Activated T-cell treated with anti-CD3 and anti-CD28 coated beads, Interleukin-2, amount 50 U/mL, for 4 hours (primary cell): ENCODE data around the gene LY6G6F. TPM values are rescaled to one million over a fixed set of nuclear protein-coding genes. Genes with fewer than 3 reads are reported as not detected.

Source experiments
- ATAC-seq, 2 donors: fragments of 200-7000 bp; cut with Tn5 transposase; one replicate each; pipeline ENCODE4 v1.10.0; 2021
- DNase-seq: peaks from one replicate; pipeline ENCODE4 v3.0.0-alpha.2; 2020
- H3K27me3 Mint-ChIP-seq: one replicate; pipeline ENCODE4 v1.8.0; 2021; ENCODE audit warnings: low read depth, mixed read lengths
- H3K36me3 Mint-ChIP-seq: one replicate; pipeline ENCODE4 v1.8.0; 2022; ENCODE audit warnings: mixed read lengths; ENCODE audit not compliant: insufficient read depth
- H3K4me1 Mint-ChIP-seq: one replicate; pipeline ENCODE4 v1.8.0; 2021; ENCODE audit warnings: low read depth, mixed read lengths
- H3K4me3 Mint-ChIP-seq: one replicate; pipeline ENCODE4 v1.8.0; 2021; ENCODE audit warnings: mild to moderate bottlenecking, moderate library complexity, mixed read lengths
- H3K9me3 Mint-ChIP-seq: one replicate; pipeline ENCODE4 v1.8.0; 2021; ENCODE audit warnings: mixed read lengths
- total RNA-seq, 3 donors: library from RNA; stranded (reverse); gene quantifications; one replicate each; pipeline ENCODE4 v1.2.1, GENCODE V29; 2021

The LY6G6F gene, protein sequence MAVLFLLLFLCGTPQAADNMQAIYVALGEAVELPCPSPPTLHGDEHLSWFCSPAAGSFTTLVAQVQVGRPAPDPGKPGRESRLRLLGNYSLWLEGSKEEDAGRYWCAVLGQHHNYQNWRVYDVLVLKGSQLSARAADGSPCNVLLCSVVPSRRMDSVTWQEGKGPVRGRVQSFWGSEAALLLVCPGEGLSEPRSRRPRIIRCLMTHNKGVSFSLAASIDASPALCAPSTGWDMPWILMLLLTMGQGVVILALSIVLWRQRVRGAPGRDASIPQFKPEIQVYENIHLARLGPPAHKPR
- total RNA-seq: not detected

DNA sequence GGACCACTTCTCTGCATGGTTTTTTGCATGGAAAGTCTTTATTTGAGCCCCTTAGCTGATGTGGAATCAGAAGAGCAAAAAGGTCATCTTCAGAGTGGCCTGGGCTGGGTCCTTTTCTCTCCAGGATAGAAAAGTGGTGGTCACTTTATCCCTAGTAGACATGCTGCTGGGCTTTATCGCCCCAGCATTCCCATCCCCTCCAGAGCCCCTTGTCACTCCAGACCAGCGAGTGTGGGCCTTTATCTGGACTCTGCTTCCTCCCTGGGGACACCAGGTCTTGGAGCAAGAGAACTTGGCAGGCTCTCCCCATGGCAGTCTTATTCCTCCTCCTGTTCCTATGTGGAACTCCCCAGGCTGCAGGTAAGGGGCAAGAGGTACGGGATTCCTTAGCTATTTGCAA is at the start of gene LY6G6F:
LY6G6F (plus strand) TSS at position 268 of the 400 bp plus-strand sequence; CDS start at position 309, 41 bp downstream.
- no peak for DNase-seq
- Mint-ChIP-seq H3K9me3 (no peaks in the 10 kb centered on the region), H3K4me1 (peaks cover 20% of the 10 kb centered on the region), H3K36me3 (no peaks in the 10 kb centered on the region), H3K4me3 (no peak within 1 kb of the TSS), H3K27me3 (no peaks in the 10 kb centered on the region)
- ATAC-seq: no peak

DNA sequence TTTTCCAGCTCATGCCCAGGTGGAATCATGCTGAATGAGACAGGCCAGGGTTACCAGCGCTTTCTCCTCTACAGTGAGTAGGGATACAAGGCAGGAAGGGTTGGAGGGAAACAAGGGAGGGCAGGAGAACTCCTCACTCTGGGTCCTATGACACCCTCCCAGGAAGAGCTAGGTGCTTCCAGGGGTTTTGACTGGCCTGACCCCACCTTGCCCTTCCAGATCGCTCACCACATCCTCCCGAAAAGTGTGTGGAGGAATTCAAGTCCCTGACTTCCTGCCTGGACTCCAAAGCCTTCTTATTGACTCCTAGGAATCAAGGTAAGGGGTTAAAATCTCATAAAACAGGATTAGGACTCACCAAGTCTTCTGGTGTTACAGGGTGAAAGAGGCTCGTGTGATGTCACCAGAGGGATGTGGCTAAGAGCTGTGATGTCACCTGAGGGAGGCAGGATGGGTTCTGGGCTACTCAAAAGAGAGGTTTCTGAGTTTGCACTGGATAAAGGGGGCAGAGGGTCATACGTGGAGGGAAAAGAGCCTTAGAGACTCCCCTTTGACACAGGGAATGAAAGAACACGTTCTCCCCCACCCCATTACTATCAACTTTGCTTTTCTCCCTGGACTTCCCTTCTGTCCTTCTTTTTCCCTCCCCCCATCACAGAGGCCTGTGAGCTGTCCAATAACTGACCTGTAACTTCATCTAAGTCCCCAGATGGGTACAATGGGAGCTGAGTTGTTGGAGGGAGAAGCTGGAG is 49.1 kb upstream of the LY6G6F start:
- no peak for ATAC-seq

DNA sequence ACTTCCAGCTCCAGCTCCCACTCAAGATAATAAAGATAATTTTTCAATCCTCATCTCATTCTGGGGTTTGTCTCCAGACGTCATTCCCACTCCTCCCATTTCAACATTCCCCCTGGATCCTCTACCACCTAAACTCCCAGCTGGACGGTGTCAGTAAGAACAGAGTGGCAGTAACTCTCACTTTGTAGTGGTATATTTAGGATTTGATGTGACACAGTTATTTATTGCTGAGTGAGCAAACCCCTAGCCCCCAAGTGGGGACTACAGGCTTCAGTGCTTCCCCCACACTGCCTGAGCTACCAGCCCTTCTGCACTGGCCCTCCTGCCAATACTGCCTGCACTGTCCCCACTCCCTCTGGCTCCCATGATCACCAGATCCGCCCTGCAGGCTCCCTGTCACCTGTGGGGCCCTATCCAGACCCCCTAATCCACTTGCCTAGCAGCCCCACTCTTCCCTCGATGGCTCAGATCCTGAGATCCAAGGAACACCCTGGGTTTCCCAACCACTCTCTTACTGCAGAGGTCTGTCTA is 48.4 kb upstream of the LY6G6F start:
- Mint-ChIP-seq H3K27me3 (no peaks in the 10 kb centered on the region), H3K4me1 (peaks cover 63% of the 10 kb centered on the region), H3K4me3 (peak overlapping the region; percentile 94), H3K9me3 (no peaks in the 10 kb centered on the region), H3K36me3 (peaks cover 14% of the 10 kb centered on the region)
- no peak for DNase-seq
- ATAC-seq: no peak

More for the DNA sequence above, 49.1 kb upstream of the LY6G6F start:
- Mint-ChIP-seq H3K4me1 (peaks cover 64% of the 10 kb centered on the region), H3K36me3 (peaks cover 11% of the 10 kb centered on the region), H3K4me3 (peak overlapping the region; percentile 64), H3K9me3 (no peaks in the 10 kb centered on the region), H3K27me3 (no peaks in the 10 kb centered on the region)
- no peak for DNase-seq

DNA sequence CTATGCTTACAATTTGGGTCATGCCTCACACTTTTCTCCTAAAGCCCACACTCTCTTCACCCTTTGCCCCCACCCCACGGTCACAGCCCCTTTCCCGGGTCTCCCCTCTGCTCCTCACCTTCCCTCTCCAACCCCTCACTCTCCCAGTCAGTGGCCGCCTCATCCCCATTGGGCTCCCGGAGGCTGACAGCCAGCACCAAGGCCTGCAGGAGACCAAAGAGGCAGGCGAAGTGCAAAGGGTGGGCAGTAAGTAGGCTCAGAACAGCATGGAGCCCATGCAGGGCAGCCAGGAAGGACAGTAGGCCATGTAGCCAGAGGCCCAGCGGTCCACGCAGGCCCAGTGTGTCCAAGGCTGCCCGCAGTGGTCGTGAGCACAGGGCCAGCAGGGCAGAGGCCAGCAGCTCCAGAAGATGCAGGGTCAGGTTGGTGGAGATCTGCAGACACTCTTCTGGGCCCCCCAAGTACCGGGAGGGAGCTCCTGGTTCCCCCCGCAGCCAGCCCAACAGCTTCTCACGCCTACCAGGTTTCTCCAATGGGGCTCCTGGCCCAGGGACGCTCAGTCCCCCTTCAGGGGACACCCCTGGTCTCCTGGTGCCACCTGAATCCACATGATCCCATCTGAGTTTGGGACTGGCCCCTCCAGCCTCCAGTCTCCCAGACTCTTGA is 47.5 kb upstream of the LY6G6F start:
- Mint-ChIP-seq H3K4me1 (peaks cover 67% of the 10 kb centered on the region), H3K9me3 (no peaks in the 10 kb centered on the region), H3K27me3 (no peaks in the 10 kb centered on the region), H3K36me3 (peaks cover 23% of the 10 kb centered on the region), H3K4me3 (peak overlapping the region; percentile 94)
- no peak for DNase-seq
- no peak for ATAC-seq

DNA sequence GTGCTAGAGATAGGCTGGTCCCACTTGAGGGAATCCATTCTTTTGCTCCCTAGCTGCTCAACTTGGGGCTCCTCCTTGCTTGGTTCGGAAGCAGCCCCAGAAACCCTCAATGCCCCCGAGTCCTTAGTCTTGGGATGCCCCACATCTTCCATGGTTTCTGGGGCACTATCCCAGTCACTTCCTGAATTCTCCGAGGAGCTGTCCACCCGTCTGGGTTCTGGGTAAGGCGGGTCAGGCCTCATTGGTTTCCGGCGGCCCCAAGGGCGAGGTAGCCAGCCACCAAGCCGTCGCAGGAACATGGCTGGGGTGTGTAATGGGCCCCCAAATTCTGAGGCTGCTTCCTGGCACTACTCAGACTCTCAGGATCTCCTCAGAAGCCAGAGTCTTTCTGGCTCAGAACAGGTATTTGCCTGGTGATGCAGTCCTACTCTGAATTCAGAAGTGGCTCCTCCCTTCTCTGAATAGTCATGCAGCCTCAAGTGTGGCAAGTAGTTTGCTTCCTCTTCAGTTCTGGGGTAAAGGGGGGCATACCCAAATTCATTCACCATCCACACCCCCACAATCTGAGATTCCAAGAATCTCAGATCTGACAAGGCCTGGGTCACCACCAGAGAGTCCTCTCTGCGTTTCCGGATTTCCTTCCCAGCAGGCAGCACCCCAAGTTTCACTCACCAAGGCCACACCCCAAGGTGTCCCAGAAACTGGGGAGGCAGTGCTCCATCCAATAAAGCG is 46.9 kb upstream of the LY6G6F start:
- peaks cover 73% of the 10 kb centered on the region for H3K4me1 Mint-ChIP-seq
- DNase-seq (no peak), ATAC-seq (peak; percentile 57 to 66)
- peaks cover 27% of the 10 kb centered on the region for H3K36me3 Mint-ChIP-seq
- no peaks in the 10 kb centered on the region for H3K9me3 Mint-ChIP-seq
- H3K4me3 Mint-ChIP-seq: peak overlapping the region; percentile 94
- no peaks in the 10 kb centered on the region for H3K27me3 Mint-ChIP-seq

DNA sequence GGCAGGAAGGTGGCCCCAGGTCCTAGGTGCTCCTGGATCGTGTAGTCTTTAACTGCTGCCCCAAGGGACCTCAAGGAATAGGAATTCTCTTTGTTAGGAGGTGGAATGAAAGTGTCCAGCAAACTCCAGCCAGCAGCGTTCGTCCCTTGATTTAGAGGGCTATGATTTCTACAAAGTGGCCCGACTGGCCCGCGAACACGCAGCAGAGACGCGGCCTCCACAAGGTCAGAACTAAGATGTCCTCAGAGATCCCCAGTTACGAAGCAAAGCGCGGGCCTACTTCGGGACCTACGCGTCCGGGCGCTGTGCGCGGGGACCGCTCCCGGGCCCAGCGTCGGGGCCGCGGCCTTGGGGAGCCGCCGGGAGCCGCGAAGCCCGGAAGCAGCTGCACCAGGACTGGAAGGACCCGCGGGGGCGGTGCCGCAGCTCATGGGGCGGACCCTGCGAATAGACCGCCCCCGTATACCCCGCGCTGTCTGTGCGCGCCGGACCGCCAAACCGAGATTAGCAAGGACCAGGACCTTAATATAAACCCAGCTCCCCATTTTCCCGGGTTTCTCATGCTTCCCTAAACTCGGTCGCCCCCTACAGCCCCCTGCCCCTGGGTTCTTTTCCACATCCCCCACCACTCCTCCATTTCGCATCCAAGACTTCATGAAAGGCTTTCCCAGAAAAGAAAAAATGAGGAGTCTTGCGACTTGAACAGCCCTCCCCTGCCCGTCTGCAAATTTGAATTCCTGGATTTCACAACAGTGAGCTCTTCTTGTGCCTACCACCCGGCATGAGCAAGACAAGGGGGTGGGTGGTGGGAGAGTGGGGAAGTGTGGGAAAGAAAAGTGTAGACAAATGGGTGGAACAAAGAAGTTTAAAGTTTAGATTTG is 46.0 kb upstream of the LY6G6F start, which contains the start of gene C6orf47:
C6orf47 (minus strand) TSS at position 398 of the 881 bp plus-strand sequence. CDS start 831 bp downstream, outside the sequence.
- Mint-ChIP-seq H3K9me3 (no peaks in the 10 kb centered on the region), H3K4me3 (peak within 1 kb of the TSS; percentile 94), H3K36me3 (peaks cover 26% of the 10 kb centered on the region), H3K27me3 (no peaks in the 10 kb centered on the region), H3K4me1 (peaks cover 71% of the 10 kb centered on the region)
- peak; percentile 51 to 55 for ATAC-seq
- DNase-seq: peak; percentile 70

DNA sequence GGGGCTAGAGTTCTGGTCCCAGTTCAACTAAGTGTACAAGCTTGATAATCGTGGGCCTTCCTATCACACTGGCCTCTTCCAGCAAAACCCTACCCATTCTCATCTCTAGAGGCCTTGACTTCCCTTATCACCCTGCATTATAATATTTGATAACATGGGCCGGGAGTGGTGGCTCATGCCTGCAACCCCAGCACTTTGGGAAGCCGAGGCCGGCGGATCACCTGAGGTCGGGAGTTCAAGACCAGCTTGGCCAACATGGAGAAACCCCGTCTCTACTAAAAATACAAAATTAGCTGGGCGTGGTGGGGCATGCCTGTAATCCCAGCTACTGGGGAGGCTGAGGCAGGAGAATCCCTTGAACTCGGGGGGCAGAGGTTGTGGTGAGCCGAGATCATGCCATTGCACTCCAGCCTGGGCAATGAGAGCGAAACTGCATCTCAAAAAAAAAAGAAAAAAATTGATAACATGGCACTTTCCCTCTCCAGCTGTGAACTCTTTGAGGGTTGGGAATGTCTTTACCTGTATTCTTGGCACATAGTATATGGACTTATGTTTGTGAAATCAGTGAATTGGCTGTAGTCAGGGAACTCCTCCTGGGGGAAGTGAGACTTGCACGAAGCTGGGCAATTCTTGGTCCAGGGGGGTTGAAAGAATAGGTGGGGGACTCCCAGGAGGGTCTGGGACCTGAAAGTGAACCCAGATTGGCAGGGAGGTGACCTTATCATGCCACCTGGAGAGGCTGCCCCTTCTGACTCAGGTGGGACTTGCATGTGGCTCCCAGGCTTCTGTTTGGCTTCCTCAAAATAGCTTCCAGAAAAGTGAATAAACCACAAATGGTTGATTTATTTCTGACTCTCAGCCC is 45.2 kb upstream of the LY6G6F start:
- H3K36me3 Mint-ChIP-seq: peaks cover 28% of the 10 kb centered on the region
- DNase-seq (no peak), ATAC-seq (no peak)
- H3K4me1 Mint-ChIP-seq: peaks cover 69% of the 10 kb centered on the region
- H3K4me3 Mint-ChIP-seq: peak overlapping the region; percentile 94
- no peaks in the 10 kb centered on the region for H3K27me3 Mint-ChIP-seq
- H3K9me3 Mint-ChIP-seq: no peaks in the 10 kb centered on the region

DNA sequence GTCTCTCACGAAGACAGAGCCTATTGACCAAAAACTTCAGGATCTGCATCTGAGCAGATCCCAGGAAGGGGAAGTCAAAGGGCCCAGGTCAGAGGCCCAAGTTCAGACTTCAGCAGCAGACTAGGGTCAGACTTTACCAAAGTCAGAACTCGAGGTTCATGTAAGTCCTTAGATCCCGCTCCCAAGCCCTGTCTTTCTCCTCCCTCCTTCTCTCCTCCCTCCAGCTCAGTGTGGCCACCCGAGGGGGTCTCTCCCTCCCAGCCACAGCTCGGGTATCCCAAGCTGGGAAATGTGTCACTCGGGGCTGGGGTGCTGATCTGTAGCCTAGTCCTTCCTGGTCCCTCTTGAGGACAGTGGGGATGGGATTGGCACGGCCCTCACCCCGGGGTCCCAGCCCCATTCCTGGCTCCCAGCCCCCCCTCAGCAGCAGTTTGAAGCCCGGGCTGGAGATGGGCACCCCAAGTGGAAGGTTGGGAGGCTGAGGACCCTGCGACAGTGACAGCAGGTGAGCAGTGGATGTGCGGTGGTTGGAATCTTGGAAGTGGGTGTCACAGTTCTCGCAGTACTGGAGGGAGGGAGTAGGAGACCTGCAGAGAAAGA is 44.4 kb upstream of the LY6G6F start:
- ATAC-seq (no peak), DNase-seq (no peak)
- peaks cover 32% of the 10 kb centered on the region for H3K36me3 Mint-ChIP-seq
- peak overlapping the region; percentile 94 for H3K4me3 Mint-ChIP-seq
- H3K4me1 Mint-ChIP-seq: peaks cover 70% of the 10 kb centered on the region
- no peaks in the 10 kb centered on the region for H3K9me3 Mint-ChIP-seq
- H3K27me3 Mint-ChIP-seq: no peaks in the 10 kb centered on the region

DNA sequence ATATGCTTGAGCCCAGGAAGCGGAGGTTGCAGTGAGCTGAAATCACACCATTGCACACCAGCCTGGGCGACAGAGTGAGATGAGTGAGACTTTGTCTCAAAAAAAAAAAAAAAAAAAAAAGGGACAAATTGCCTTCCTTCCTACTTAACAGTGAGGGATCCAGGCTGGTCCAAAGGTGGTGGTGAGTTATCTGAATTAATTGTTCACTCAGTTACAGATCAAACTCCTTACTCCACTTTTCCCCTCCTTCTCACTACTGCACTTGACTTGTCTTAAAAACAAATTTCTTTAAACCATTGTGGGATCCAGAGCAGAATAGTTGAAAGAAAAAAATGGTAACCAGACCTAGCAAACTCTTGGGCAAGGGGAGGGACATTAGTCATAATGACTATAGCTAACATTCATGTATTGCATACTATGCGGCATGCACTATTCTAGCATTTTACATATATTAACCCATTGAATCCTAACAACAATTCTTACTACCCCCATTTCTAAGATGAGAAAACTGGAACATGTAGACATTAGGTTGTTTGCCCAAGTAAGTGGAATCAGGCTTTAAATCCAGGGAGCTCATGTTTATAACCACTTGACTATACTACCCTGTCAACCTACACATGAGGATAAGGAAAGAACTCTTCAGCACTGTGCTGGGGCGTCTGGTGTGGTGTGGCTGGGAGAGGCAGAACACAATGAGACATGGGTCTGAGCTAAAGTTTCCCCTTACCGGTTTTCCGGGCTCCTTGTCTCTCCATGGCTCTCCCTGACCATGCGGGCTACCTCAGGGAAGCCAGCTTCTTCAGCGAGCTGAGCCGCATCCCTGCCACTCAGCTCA is 43.3 kb upstream of the LY6G6F start:
- H3K9me3 Mint-ChIP-seq: no peaks in the 10 kb centered on the region
- H3K4me3 Mint-ChIP-seq: peak overlapping the region; percentile 89
- peaks cover 68% of the 10 kb centered on the region for H3K4me1 Mint-ChIP-seq
- ATAC-seq (no peak), DNase-seq (no peak)
- H3K27me3 Mint-ChIP-seq: no peaks in the 10 kb centered on the region
- H3K36me3 Mint-ChIP-seq: peaks cover 35% of the 10 kb centered on the region

DNA sequence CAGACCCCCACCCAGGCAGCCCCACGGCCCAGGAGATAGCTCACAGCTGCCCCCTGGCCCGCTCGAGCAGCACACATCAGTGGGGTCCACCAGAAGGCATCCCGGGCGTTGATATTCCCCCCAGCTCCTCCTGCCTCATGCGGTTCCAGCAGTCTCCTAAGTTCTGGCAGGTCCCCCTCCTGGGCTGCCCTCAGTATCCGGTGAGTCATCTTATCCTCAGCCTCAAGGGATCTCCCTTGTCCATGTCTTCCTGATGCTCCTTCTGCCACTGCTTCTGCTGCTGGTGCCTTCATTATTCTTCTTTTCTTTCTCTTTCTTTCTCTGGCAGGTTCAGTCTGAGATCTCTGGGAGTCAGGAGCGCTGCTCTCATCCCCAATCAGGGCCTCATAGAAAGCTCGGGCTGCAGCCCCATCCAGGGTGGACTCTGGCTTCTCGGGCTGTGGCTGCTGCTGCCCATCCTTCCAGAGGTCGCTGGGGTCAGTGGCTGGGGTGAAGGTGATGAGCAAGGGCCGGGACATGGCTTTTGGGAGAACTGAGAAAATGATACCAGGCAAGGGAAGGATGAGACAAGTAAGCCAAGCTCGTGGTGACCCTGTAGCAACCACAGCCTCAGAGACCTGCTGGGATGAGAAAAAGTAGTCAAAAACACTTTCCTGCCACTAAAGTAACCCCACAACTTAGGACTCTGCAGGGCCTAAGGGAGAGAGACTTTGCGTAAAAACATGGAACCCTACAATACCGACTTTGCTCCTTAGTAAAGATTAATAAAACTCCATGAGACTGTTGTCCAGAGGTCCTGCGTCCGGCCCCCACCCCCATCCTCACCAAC is 42.5 kb upstream of the LY6G6F start:
- Mint-ChIP-seq H3K4me3 (peak overlapping the region; percentile 89), H3K36me3 (peaks cover 43% of the 10 kb centered on the region), H3K4me1 (peaks cover 64% of the 10 kb centered on the region), H3K27me3 (no peaks in the 10 kb centered on the region), H3K9me3 (no peaks in the 10 kb centered on the region)
- DNase-seq: no peak
- no peak for ATAC-seq
